Measurements from ENCODE around the gene GZMM. TPM values are rescaled to one million over a fixed set of nuclear protein-coding genes. Genes with fewer than 3 reads are reported as not detected.

Gene GZMM
- total RNA-seq, 2 experiments from 2014 or later: 52.7 to 58.5 TPM

DNA sequence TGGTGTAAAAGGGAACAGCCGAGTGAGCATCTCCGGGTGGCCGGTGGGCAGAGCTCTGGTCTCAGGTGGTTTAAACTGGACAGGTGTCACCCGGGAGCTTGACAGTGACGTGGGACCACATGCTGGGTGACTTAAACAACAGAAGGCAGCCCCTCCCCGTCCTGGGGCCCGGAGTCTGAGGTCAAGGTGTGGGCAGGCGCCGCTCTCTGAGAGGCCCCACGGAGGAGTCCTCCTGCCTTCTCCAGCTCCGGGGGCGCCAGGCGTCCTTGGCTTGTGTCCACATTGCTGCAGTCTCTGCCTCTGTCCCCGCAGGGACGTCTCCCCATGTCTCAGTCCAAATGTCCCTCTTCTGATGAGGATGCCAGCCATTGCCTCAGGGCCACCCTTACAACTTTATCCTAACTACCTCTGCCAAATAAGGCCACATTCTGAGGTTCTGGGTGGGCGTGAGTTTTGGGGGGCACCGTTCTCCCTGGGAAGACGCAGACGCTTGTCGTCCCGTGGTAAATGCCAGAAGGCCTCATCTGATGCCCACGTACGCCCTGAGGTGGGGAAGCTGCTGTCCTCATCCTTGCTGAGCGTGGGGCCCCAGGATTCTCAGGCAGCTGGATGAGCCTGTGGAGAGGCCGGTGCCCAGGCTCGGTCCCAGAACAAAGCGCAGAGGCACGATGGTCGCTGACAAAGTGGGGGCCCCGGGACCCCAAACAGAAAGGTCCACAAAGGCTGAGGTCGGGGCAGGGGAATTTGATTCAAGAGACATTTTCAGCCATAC is 12.9 kb downstream of the GZMM start:
- ATAC-seq (no peak), DNase-seq (no peak)
- POLR2A ChIA-PET: interaction anchor here (0.8 to 1.6 kb wide), 2 partner anchors 11 to 15 kb away, joined by 3 to 5 read pairs; no protein-coding TSS in a partner anchor
- H3K4me1 Mint-ChIP-seq (ENCODE audit: low read depth): no peaks in the 10 kb centered on the region
- CTCF ChIA-PET: no interaction called here
- H3K36me3 Mint-ChIP-seq (ENCODE audit: low read depth): no peaks in the 10 kb centered on the region
- no peak overlapping the region for H3K4me3 Mint-ChIP-seq
- no peaks in the 10 kb centered on the region for H3K27me3 Mint-ChIP-seq
- TF ChIP-seq, protein P1, sequence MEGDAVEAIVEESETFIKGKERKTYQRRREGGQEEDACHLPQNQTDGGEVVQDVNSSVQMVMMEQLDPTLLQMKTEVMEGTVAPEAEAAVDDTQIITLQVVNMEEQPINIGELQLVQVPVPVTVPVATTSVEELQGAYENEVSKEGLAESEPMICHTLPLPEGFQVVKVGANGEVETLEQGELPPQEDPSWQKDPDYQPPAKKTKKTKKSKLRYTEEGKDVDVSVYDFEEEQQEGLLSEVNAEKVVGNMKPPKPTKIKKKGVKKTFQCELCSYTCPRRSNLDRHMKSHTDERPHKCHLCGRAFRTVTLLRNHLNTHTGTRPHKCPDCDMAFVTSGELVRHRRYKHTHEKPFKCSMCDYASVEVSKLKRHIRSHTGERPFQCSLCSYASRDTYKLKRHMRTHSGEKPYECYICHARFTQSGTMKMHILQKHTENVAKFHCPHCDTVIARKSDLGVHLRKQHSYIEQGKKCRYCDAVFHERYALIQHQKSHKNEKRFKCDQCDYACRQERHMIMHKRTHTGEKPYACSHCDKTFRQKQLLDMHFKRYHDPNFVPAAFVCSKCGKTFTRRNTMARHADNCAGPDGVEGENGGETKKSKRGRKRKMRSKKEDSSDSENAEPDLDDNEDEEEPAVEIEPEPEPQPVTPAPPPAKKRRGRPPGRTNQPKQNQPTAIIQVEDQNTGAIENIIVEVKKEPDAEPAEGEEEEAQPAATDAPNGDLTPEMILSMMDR (IDR thresholded peaks at IDR 0.05): no peak
- intact Hi-C loops (cut with micrococcal nuclease): no loop called here
- H3K27ac Mint-ChIP-seq: no peak overlapping the region
- no peaks in the 10 kb centered on the region for H3K9me3 Mint-ChIP-seq

GRCh38 chr19:558770-559439 is 15.1 kb downstream of the GZMM start:
- H3K27ac Mint-ChIP-seq: no peak overlapping the region
- H3K27me3 Mint-ChIP-seq: no peaks in the 10 kb centered on the region
- H3K4me3 Mint-ChIP-seq: no peak overlapping the region
- TF ChIP-seq, protein P1 (IDR thresholded peaks at IDR 0.05): no peak
- DNase-seq (no peak), ATAC-seq (no peak)
- intact Hi-C loops (cut with micrococcal nuclease): no loop called here
- ChIA-PET CTCF (no interaction called here), POLR2A (no interaction called here)
- H3K36me3 Mint-ChIP-seq (ENCODE audit: low read depth): no peaks in the 10 kb centered on the region
- no peaks in the 10 kb centered on the region for H3K4me1 Mint-ChIP-seq (ENCODE audit: low read depth)
- H3K9me3 Mint-ChIP-seq: no peaks in the 10 kb centered on the region

- H3K4me1 Mint-ChIP-seq (ENCODE audit: low read depth): no peaks in the 10 kb centered on the region
- POLR2A ChIA-PET: no interaction called here
- CTCF ChIA-PET: interaction anchor here (1.3 kb wide), 1 partner anchor 14 kb away, joined by 3 read pairs; no protein-coding TSS in a partner anchor
- H3K27me3 Mint-ChIP-seq: no peaks in the 10 kb centered on the region
- no peak overlapping the region for H3K27ac Mint-ChIP-seq
- intact Hi-C loops (cut with micrococcal nuclease): no loop called here
- no peaks in the 10 kb centered on the region for H3K9me3 Mint-ChIP-seq
- TF ChIP-seq, protein P1 (IDR thresholded peaks at IDR 0.05): no peak
- no peak for DNase-seq
- no peaks in the 10 kb centered on the region for H3K36me3 Mint-ChIP-seq (ENCODE audit: low read depth)
- no peak for ATAC-seq
- H3K4me3 Mint-ChIP-seq: no peak overlapping the region
Measured at GRCh38 chr19:560121-560520, 16.3 kb downstream of the GZMM start.

DNA sequence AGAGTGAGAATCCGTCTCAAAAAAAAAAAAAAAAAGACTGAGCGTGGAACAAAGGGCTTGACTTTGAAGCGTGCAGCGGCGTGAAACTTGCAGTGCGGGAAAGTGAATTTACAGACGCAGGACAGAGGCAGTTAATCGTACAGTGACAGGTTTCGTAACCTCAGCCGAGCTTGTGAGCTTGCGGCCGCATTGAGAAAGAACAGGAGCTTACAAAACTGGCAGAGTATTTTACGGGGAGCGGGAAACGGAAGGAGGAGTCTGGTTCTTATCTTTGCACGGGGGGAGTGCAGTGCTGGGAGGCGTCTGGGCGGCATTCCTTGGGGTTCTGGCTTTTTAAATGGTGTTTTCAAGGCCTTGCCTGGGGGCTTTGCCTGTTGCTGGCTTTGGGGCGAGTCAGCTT is 22.6 kb downstream of the GZMM start:
- Mint-ChIP-seq H3K4me1 (ENCODE audit: low read depth) (peaks cover 11% of the 10 kb centered on the region), H3K9me3 (no peaks in the 10 kb centered on the region), H3K27ac (no peak overlapping the region), H3K27me3 (no peaks in the 10 kb centered on the region), H3K36me3 (ENCODE audit: low read depth) (peaks cover 2% of the 10 kb centered on the region), H3K4me3 (no peak overlapping the region)
- DNase-seq (no peak), ATAC-seq (no peak)
- CTCF ChIA-PET: interaction anchor here (1.3 kb wide), 1 partner anchor 55 kb away, joined by 6 read pairs; no protein-coding TSS in a partner anchor
- POLR2A ChIA-PET: interaction anchor here (1.1 to 1.3 kb wide), 2 partner anchors 9 to 20 kb away, joined by 3 read pairs; no protein-coding TSS in a partner anchor
- TF ChIP-seq, protein P1 (IDR thresholded peaks at IDR 0.05): no peak
- intact Hi-C loops (cut with micrococcal nuclease): no loop called here

GRCh38 chr19:566844-567243 is 23.0 kb downstream of the GZMM start:
- H3K36me3 Mint-ChIP-seq (ENCODE audit: low read depth): peaks cover 2% of the 10 kb centered on the region
- H3K27me3 Mint-ChIP-seq: no peaks in the 10 kb centered on the region
- no peak overlapping the region for H3K27ac Mint-ChIP-seq
- H3K4me1 Mint-ChIP-seq (ENCODE audit: low read depth): peaks cover 11% of the 10 kb centered on the region
- TF ChIP-seq, protein P1 (IDR thresholded peaks at IDR 0.05): no peak
- ChIA-PET POLR2A (interaction anchor here (1.3 kb wide), 1 partner anchor 20 kb away, joined by 3 read pairs; no protein-coding TSS in a partner anchor), CTCF (interaction anchor here (1.3 kb wide), 1 partner anchor 56 kb away, joined by 6 read pairs; no protein-coding TSS in a partner anchor)
- DNase-seq (no peak), ATAC-seq (no peak)
- no peaks in the 10 kb centered on the region for H3K9me3 Mint-ChIP-seq
- intact Hi-C loops (cut with micrococcal nuclease): no loop called here
- no peak overlapping the region for H3K4me3 Mint-ChIP-seq
